SK-N-SH (cell line): ENCODE data around the gene INAVA. TPM values are rescaled to one million over a fixed set of nuclear protein-coding genes. Genes with fewer than 3 reads are reported as not detected.

Experiments used
- CTCF ChIA-PET: fragments of 300-600, 350-600 bp; formaldehyde crosslinking; extraction: SDS; loops from one replicate; lab custom pipeline; 2021; lab: Yijun Ruan, JAX
- POLR2A ChIA-PET: fragments of 350-600 bp; sonication (Branson Sonifier 250); formaldehyde crosslinking; extraction: SDS; loops from one replicate; lab custom pipeline; 2020; ENCODE audit warnings: antibody characterized with exemption, inconsistent platforms; lab: Yijun Ruan, JAX
- DNase-seq: peaks from one replicate; pipeline ENCODE4 v3.0.0; 2012
- H2AFZ ChIP-seq: fragments of 200-600 bp; sonication (generic); 2 replicates; pipeline ENCODE4 v1.8.1; 2016; ENCODE audit warnings: antibody characterized with exemption, mild to moderate bottlenecking, low read depth
- H3F3A ChIP-seq: fragments of 200-600 bp; sonication (generic); replicated peaks from 2 replicates; pipeline ENCODE3; 2016; ENCODE audit warnings: antibody characterized with exemption, mild to moderate bottlenecking; ENCODE audit not compliant: insufficient read depth
- H3K27ac ChIP-seq, 2 experiments: fragments of 200-500 bp in 1 of 2; fragments of 200-600 bp in 1 of 2; sonication (Bioruptor generic) in 1 of 2; sonication (generic), shearing (Covaris generic) in 1 of 2; 2 replicates each; pipeline versions ENCODE4 v1.5.1 to v1.6.1; 2014 to 2016; ENCODE audit warnings: low read depth in 2 of 2, inconsistent platforms in 1 of 2, low read length in 1 of 2, mild to moderate bottlenecking in 1 of 2, mixed read lengths in 1 of 2
- H3K27me3 ChIP-seq: fragments of 200-600 bp; sonication (generic), shearing (Covaris generic); 2 replicates; pipeline ENCODE4 v1.6.1; 2016; ENCODE audit warnings: mixed run types; ENCODE audit not compliant: insufficient read depth
- H3K36me3 ChIP-seq, 2 experiments: fragments of 200-500 bp in 1 of 2; fragments of 200-600 bp in 1 of 2; sonication (Bioruptor generic) in 1 of 2; sonication (generic) in 1 of 2; replicated peaks in 1 of 2; 2 replicates each; pipeline versions ENCODE3 to v1.5.1; 2014 to 2016; ENCODE audit warnings: low read length in 1 of 2, mild to moderate bottlenecking in 1 of 2; ENCODE audit not compliant: insufficient read depth in 2 of 2, control insufficient read depth in 1 of 2
- H3K4me1 ChIP-seq, 2 experiments: fragments of 200-500 bp in 1 of 2; fragments of 200-600 bp in 1 of 2; sonication (Bioruptor generic) in 1 of 2; sonication (generic), shearing (Covaris generic) in 1 of 2; 2 replicates each; pipeline versions ENCODE4 v1.5.1 to v1.6.1; 2014 to 2016; ENCODE audit warnings: low read depth in 1 of 2, low read length in 1 of 2, mixed run types in 1 of 2; ENCODE audit not compliant: insufficient read depth in 2 of 2, control insufficient read depth in 1 of 2
- H3K4me2 ChIP-seq: fragments of 200-600 bp; sonication (generic), shearing (Covaris generic); 2 replicates; pipeline ENCODE4 v1.6.1; 2017; ENCODE audit warnings: mixed run types
- H3K4me3 ChIP-seq, 2 experiments: fragments of 200-500 bp in 1 of 2; fragments of 200-600 bp in 1 of 2; sonication (Bioruptor generic) in 1 of 2; sonication (generic), shearing (Covaris generic) in 1 of 2; 2 replicates each; pipeline versions ENCODE4 v1.5.1 to v1.8.1; 2014 to 2016; ENCODE audit warnings: low read depth in 2 of 2, inconsistent platforms in 1 of 2, low read length in 1 of 2, mild to moderate bottlenecking in 1 of 2, mixed read lengths in 1 of 2, moderate library complexity in 1 of 2
- H3K79me2 ChIP-seq: fragments of 200-600 bp; sonication (generic); 2 replicates; pipeline ENCODE4 v1.8.1; 2017; ENCODE audit warnings: mild to moderate bottlenecking; ENCODE audit not compliant: insufficient read depth
- H3K9ac ChIP-seq: fragments of 200-600 bp; sonication (generic); 2 replicates; pipeline ENCODE4 v1.6.1; 2017; ENCODE audit warnings: mixed run types
- H3K9me2 ChIP-seq: fragments of 200-600 bp; sonication (generic); 2 replicates; pipeline ENCODE4 v1.6.1; 2017; ENCODE audit warnings: mixed run types
- H3K9me3 ChIP-seq: fragments of 200-600 bp; sonication (generic); 2 replicates; pipeline ENCODE4 v1.6.1; 2017; ENCODE audit warnings: mixed run types, mild to moderate bottlenecking, moderate library complexity
- H4K20me1 ChIP-seq: fragments of 200-600 bp; sonication (generic); 2 replicates; pipeline ENCODE4 v1.6.1; 2017; ENCODE audit warnings: mild to moderate bottlenecking, mixed run types; ENCODE audit not compliant: insufficient read depth
- ELF1 ChIP-seq: IDR thresholded peaks from 2 replicates; pipeline ENCODE4 v1.4.0; 2012
- EP300 ChIP-seq, 2 experiments: IDR thresholded peaks; 2 replicates each; pipeline versions ENCODE4 v1.4.0 to v1.6.1; 2012; ENCODE audit warnings: borderline replicate concordance in 1 of 2, low read depth in 1 of 2, low read length in 1 of 2
- FOXM1 ChIP-seq: IDR thresholded peaks from 2 replicates; pipeline ENCODE4 v1.4.0; 2012; ENCODE audit warnings: low read depth, mild to moderate bottlenecking
- GABPA ChIP-seq: IDR thresholded peaks from 2 replicates; pipeline ENCODE4 v1.4.0; 2012; ENCODE audit warnings: low read depth, mild to moderate bottlenecking
- MEF2A ChIP-seq: IDR thresholded peaks from 2 replicates; pipeline ENCODE4 v1.4.0; 2012; ENCODE audit warnings: low read depth, borderline replicate concordance
- NFIC ChIP-seq: IDR thresholded peaks from 2 replicates; pipeline ENCODE4 v1.4.0; 2012; ENCODE audit warnings: borderline replicate concordance
- PBX3 ChIP-seq: IDR thresholded peaks from 2 replicates; pipeline ENCODE4; 2012
- POLR2AphosphoS5 ChIP-seq: IDR thresholded peaks from 2 replicates; pipeline ENCODE4 v1.6.1; 2012; ENCODE audit warnings: low read depth, low read length
- SMC3 ChIP-seq: IDR thresholded peaks from 2 replicates; pipeline ENCODE4 v1.6.1; 2012; ENCODE audit warnings: low read depth, low read length, improper control_type of control experiment
- ZBTB33 ChIP-seq: IDR thresholded peaks from 2 replicates; pipeline ENCODE4 v1.4.0; 2012; ENCODE audit warnings: low read depth, borderline replicate concordance
- WGBS: methylation state at CpG from one replicate; pipeline ENCODE4 v1.1.6; 2017; ENCODE audit warnings: low lambda C conversion rate; 5-methylcytosine and 5-hydroxymethylcytosine counted together
- polyA plus RNA-seq, 3 experiments: library from polyadenylated mRNA; depleted of rRNA; stranded (reverse); fragments of >200 nt; gene quantifications; 2 replicates each; pipeline ENCODE4 v1.2.3, GENCODE V29; 2012
- TF ChIP-seq, protein P1 (sequence below): IDR thresholded peaks from 2 replicates; pipeline ENCODE4 v1.4.0; 2012; ENCODE audit warnings: low read depth

The INAVA gene
- polyA plus RNA-seq, 1 of the 3 experiments (the other 2 are of a cell fraction): 0.12 TPM

GRCh38 chr1:200861937-200862647 is 32.6 kb upstream of the INAVA start:
- no peaks in the 10 kb centered on the region for H4K20me1 ChIP-seq
- H3K27ac ChIP-seq: no peak overlapping the region
- H3K4me2 ChIP-seq: no peak overlapping the region
- H3K9ac ChIP-seq: no peak overlapping the region
- DNase-seq: no peak
- TF ChIP-seq, protein P1, sequence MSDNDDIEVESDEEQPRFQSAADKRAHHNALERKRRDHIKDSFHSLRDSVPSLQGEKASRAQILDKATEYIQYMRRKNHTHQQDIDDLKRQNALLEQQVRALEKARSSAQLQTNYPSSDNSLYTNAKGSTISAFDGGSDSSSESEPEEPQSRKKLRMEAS: no peak
- TF ChIP-seq EP300 (IDR thresholded peaks at IDR 0.05; ENCODE audit: borderline replicate concordance in 1 of 2, low read depth in 1 of 2, low read length in 1 of 2) (no peak), NFIC (no peak), MEF2A (no peak), GABPA (no peak), ELF1 (no peak), PBX3 (no peak), FOXM1 (no peak)
- ChIA-PET POLR2A (no interaction called here), CTCF (interaction anchor here (0.6 to 1.1 kb wide), 2 partner anchors 240 to 301 kb away, joined by 3 to 4 read pairs; no protein-coding TSS in a partner anchor)
- WGBS: 96% methylated on average over 2 of the region's 2 CpGs
- H3K4me3 ChIP-seq: no peak overlapping the region
- peaks cover 22% of the 10 kb centered on the region for H3F3A ChIP-seq
- H3K4me1 ChIP-seq: peaks cover under 1 to 1% of the 10 kb centered on the region in 2 experiments; a peak in 2 of 4 replicates
- H3K9me3 ChIP-seq: no peaks in the 10 kb centered on the region
- no peaks in the 10 kb centered on the region for H3K9me2 ChIP-seq
- no peaks in the 10 kb centered on the region for H3K27me3 ChIP-seq
- H2AFZ ChIP-seq: no peak overlapping the region
- H3K36me3 ChIP-seq: peaks cover 55 to 56% of the 10 kb centered on the region in 2 experiments
- H3K79me2 ChIP-seq: no peaks in the 10 kb centered on the region

- Histone ChIP-seq H3K36me3 (peaks cover 47 to 48% of the 10 kb centered on the region in 2 experiments), H2AFZ (no peak overlapping the region), H3K9ac (no peak overlapping the region), H3K4me3 (no peak overlapping the region), H3K4me2 (no peak overlapping the region), H3K4me1 (peaks cover 0 to 4% of the 10 kb centered on the region in 2 experiments; a peak in 1 of 4 replicates), H3K9me3 (no peaks in the 10 kb centered on the region), H3F3A (peaks cover 19% of the 10 kb centered on the region), H3K79me2 (no peaks in the 10 kb centered on the region), H3K27me3 (no peaks in the 10 kb centered on the region), H3K9me2 (no peaks in the 10 kb centered on the region), H3K27ac (no peak overlapping the region), H4K20me1 (no peaks in the 10 kb centered on the region)
- WGBS: 96% methylated on average over 9 of the region's 9 CpGs
- CTCF ChIA-PET: interaction anchor here (0.6 to 1.1 kb wide), 2 partner anchors 240 to 302 kb away, joined by 3 to 4 read pairs; no protein-coding TSS in a partner anchor
- TF ChIP-seq NFIC (no peak), FOXM1 (no peak), SMC3 (no peak), ZBTB33 (no peak), POLR2AphosphoS5 (no peak)
- POLR2A ChIA-PET: no interaction called here
- DNase-seq: no peak
Observed at GRCh38 chr1:200862713-200863415, 31.8 kb upstream of the INAVA start.
